Measurements from ENCODE around the gene KCNJ6. TPM values are rescaled to one million over a fixed set of nuclear protein-coding genes. Genes with fewer than 3 reads are reported as not detected.
"Not testable (repeated sequence)": the region's sequence is repeated elsewhere in the genome, so short reads cannot be mapped to it uniquely, and the experiment has no call there.

KCNJ6 gene
- total and polyA plus RNA-seq, 8 donors: 0.28 to 1.9 (median 0.55) TPM

GRCh38 chr21:37762606-37763005 lies 153.7 kb downstream of the KCNJ6 start:
- Histone ChIP-seq H3K4me1 (no peaks in the 10 kb centered on the region), H3K27me3 (no peaks in the 10 kb centered on the region), H3K27ac (no peak overlapping the region), H3K4me3 (no peak overlapping the region), H3K9me3 (no peaks in the 10 kb centered on the region), H3K36me3 (no peaks in the 10 kb centered on the region)
- no peak for FAIRE-seq
- ATAC-seq: no peak
- DNase-seq: no peak
- WGBS, 2 donors: 60 to 71% methylated on average over 12 of the region's 12 CpGs
- TF ChIP-seq CTCF (IDR thresholded peaks at IDR 0.05): no peak
- intact Hi-C loops (cut with DNase I): no loop called here

- H3K4me1 ChIP-seq; H3K4me3 ChIP-seq; H3K27me3 ChIP-seq; H3K27ac ChIP-seq; DNase-seq; intact Hi-C loops (cut with DNase I); H3K9me3 ChIP-seq; ATAC-seq; FAIRE-seq; H3K36me3 ChIP-seq: not testable (repeated sequence)
- WGBS, 2 donors: 70 to 89% methylated on average over 4 of the region's 4 CpGs
Measured at GRCh38 chr21:37761406-37761805, 154.9 kb downstream of the KCNJ6 start.

- no peaks in the 10 kb centered on the region for H3K27me3 ChIP-seq
- H3K4me3 ChIP-seq: no peak overlapping the region
- no peaks in the 10 kb centered on the region for H3K36me3 ChIP-seq
- intact Hi-C loops (cut with DNase I): no loop called here
- FAIRE-seq (no peak), DNase-seq (no peak), ATAC-seq (no peak)
- H3K4me1 ChIP-seq: no peaks in the 10 kb centered on the region
- 65 to 67% methylated on average over 9 of the region's 9 CpGs for WGBS, 2 donors
- no peaks in the 10 kb centered on the region for H3K9me3 ChIP-seq
- no peak for TF ChIP-seq CTCF (IDR thresholded peaks at IDR 0.05)
- no peak overlapping the region for H3K27ac ChIP-seq
Measured at GRCh38 chr21:37759777-37760176, 156.5 kb downstream of the KCNJ6 start.

GRCh38 chr21:37758982-37759381 lies 157.3 kb downstream of the KCNJ6 start:
- intact Hi-C loops (cut with DNase I): no loop called here
- Histone ChIP-seq H3K27ac (no peak overlapping the region), H3K4me3 (no peak overlapping the region), H3K9me3 (no peaks in the 10 kb centered on the region), H3K36me3 (no peaks in the 10 kb centered on the region), H3K27me3 (no peaks in the 10 kb centered on the region), H3K4me1 (no peaks in the 10 kb centered on the region)
- peak in 3 of 4 donors; percentile 16 to 41 (median 37) for TF ChIP-seq CTCF (IDR thresholded peaks at IDR 0.05)
- peak in 4 of 6 donors; percentile 15 to 76 (median 28) for DNase-seq
- ATAC-seq: peak in 3 of 4 donors; percentile 84 to 87 (median 86)
- WGBS, 2 donors: 20 to 27% methylated on average over 7 of the region's 7 CpGs
- no peak for FAIRE-seq

- TF ChIP-seq CTCF (IDR thresholded peaks at IDR 0.05): no peak
- Histone ChIP-seq H3K27me3 (no peaks in the 10 kb centered on the region), H3K9me3 (no peaks in the 10 kb centered on the region), H3K4me3 (no peak overlapping the region), H3K27ac (no peak overlapping the region), H3K36me3 (no peaks in the 10 kb centered on the region), H3K4me1 (no peaks in the 10 kb centered on the region)
- WGBS, 2 donors: 47 to 54% methylated on average over 11 of the region's 11 CpGs
- intact Hi-C loops (cut with DNase I): no loop called here
- no peak for DNase-seq
- FAIRE-seq: no peak
- no peak for ATAC-seq
Measured at GRCh38 chr21:37757606-37758376, 158.5 kb downstream of the KCNJ6 start.

All from pancreas (tissue), 10 donors.